ENCODE data around the gene COL19A1.

Gene COL19A1

DNA sequence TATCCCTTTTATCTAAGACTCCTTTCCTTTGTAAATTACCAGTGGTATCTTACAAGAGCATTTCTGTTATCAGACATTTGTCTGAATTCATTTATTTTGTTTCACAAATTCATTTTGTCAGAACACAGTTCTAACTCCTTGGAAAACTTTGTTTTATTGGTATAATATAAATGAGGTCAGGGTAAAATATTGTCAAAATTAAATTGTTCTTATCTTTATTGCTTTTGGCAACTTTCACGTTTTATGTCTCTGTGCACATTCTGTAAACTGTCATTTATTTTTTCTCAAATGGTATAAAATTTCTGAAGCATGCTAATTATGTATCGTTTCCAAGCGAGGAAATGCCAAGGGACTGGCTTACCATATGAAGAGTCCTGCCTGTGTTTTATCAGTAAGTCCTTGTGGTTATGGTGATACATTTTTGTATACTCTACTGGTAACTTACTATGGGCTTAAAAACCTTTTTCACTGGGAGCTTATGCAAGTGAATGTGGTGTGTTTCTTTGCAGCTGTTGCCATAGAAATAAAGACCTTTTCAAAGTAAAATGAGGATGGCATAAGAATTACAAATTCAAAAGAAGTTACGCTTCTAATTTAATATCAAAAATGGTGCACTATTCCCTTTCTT, 214.2 kb downstream of the COL19A1 start:
- TF ChIP-seq Cebpa-rat (IDR thresholded peaks at IDR 0.05): no peak
- Histone ChIP-seq H3K27ac (no peak overlapping the region), H3K4me3 (no peak overlapping the region), H3K36me3 (no peaks in the 10 kb centered on the region), H3K4me2 (no peak overlapping the region), H3K9ac (no peak overlapping the region), H4K20me1 (no peaks in the 10 kb centered on the region), H3K4me1 (no peaks in the 10 kb centered on the region), H3K27me3 (no peaks in the 10 kb centered on the region), H3K9me3 (no peaks in the 10 kb centered on the region)

DNA sequence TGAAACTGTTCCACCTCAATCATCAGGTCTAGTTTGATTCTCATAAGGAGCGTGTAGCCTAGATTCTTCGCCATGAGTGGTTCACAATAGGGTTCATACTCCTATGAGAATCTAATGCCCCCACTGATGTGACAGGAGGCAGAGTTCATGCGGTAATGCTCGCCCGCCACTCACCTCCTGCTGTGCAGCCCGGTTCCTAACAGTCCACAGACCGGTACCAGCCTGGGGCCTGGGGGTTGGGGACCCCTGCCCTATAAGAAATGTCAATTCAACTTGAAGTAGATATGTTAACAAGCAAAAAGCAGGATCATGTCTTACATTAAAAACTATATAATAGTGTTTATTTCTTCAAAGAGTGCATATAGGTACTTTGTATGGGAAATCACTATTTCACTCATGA, 216.5 kb downstream of the COL19A1 start:
- no peak overlapping the region for H3K27ac ChIP-seq
- H3K4me3 ChIP-seq: no peak overlapping the region
- no peaks in the 10 kb centered on the region for H3K27me3 ChIP-seq
- H3K4me1 ChIP-seq: no peaks in the 10 kb centered on the region
- no peak overlapping the region for H3K9ac ChIP-seq
- H3K36me3 ChIP-seq: no peaks in the 10 kb centered on the region
- no peaks in the 10 kb centered on the region for H4K20me1 ChIP-seq
- no peaks in the 10 kb centered on the region for H3K9me3 ChIP-seq
- no peak overlapping the region for H3K4me2 ChIP-seq
- no peak for TF ChIP-seq Cebpa-rat (IDR thresholded peaks at IDR 0.05)

DNA sequence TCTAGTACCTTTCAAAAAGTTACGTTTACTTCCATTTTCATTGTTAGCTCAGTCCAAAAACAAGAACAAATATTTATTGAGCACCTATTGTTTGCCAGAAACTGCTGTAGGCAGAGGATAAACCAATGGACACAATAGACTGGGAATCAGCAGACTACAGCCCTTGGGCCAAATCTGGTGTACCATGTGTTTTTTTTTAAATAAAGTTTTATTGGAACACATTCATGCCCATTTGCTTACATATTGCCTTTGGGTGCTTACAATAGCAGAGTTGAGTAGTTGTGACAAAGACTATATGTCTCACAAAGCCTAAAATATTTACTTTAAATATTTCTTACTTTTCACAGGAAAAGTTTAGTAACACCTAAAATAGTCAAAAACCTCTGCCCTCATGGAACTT, 220.4 kb downstream of the COL19A1 start:
- no peak for TF ChIP-seq Cebpa-rat (IDR thresholded peaks at IDR 0.05)
- H3K27ac ChIP-seq: no peak overlapping the region
- no peaks in the 10 kb centered on the region for H3K36me3 ChIP-seq
- no peak overlapping the region for H3K4me2 ChIP-seq
- H4K20me1 ChIP-seq: no peaks in the 10 kb centered on the region
- no peak overlapping the region for H3K4me3 ChIP-seq
- no peaks in the 10 kb centered on the region for H3K4me1 ChIP-seq
- H3K9ac ChIP-seq: no peak overlapping the region
- no peaks in the 10 kb centered on the region for H3K27me3 ChIP-seq
- H3K9me3 ChIP-seq: no peaks in the 10 kb centered on the region

DNA sequence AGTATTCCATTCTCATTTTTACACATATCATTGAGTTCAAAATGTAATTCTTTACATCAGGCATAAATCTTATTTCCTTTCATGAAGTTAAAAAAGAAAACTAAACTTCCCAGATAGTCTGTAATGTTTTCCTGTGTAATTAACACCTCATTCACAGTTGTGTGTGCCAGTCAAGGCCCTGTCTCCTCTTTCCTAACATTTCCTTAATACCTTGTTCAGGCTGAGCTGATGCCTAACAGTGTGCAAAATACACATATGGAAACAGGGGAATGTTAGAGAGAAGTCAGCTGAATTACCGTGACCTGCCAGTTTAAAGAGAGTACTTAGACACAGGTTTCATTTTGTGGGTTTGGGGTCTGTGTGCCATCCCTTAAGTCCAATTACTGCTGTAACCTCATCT, 227.8 kb downstream of the COL19A1 start:
- Histone ChIP-seq H3K27ac (no peak overlapping the region), H3K4me1 (no peaks in the 10 kb centered on the region), H3K27me3 (no peaks in the 10 kb centered on the region), H4K20me1 (no peaks in the 10 kb centered on the region), H3K9ac (no peak overlapping the region), H3K4me3 (no peak overlapping the region), H3K36me3 (no peaks in the 10 kb centered on the region), H3K9me3 (no peaks in the 10 kb centered on the region), H3K4me2 (no peak overlapping the region)
- TF ChIP-seq Cebpa-rat (IDR thresholded peaks at IDR 0.05): no peak

DNA sequence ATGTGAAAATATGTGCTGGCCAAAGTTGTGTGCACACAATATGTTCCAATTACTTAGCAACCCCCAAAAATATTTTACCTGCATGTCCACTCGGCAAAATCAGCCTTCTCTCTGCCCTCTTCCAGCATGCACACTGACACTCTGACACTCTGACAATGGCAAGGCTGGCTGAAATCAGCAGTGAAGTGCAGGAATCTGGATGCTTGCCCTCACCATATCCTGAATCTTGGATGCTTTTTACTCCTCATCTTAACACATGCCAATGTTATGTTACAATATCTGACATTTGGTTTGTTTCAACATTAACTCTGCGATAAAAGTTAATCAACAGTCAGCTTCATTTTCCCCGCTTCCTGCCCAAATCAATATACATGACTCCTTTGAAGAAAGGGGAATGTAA, 233.4 kb downstream of the COL19A1 start:
- no peaks in the 10 kb centered on the region for H3K36me3 ChIP-seq
- no peaks in the 10 kb centered on the region for H4K20me1 ChIP-seq
- H3K4me1 ChIP-seq: no peaks in the 10 kb centered on the region
- no peak overlapping the region for H3K4me3 ChIP-seq
- no peak overlapping the region for H3K9ac ChIP-seq
- H3K4me2 ChIP-seq: no peak overlapping the region
- no peaks in the 10 kb centered on the region for H3K27me3 ChIP-seq
- no peak for TF ChIP-seq Cebpa-rat (IDR thresholded peaks at IDR 0.05)
- no peak overlapping the region for H3K27ac ChIP-seq
- H3K9me3 ChIP-seq: no peaks in the 10 kb centered on the region

DNA sequence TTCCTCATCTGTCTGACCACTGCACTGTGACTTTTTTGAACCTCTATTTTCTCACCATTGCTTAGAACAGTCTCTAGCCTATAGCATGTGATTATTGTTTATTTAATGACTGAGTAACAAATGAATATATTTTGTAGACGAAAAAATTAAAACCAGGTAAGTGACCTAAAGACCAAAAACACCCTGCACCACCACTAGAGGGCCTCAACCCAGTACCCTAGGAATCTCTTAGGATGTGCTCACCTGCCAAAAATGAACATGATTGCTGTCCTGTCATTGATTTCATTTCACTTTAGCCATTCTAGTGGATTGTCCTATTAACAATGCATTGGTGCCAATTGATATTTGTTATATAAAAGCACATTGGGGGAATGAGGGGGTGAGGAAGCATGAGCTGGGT, 237.4 kb downstream of the COL19A1 start:
- no peaks in the 10 kb centered on the region for H3K27me3 ChIP-seq
- H3K36me3 ChIP-seq: no peaks in the 10 kb centered on the region
- H3K9ac ChIP-seq: no peak overlapping the region
- TF ChIP-seq Cebpa-rat (IDR thresholded peaks at IDR 0.05): no peak
- no peak overlapping the region for H3K4me2 ChIP-seq
- no peaks in the 10 kb centered on the region for H3K4me1 ChIP-seq
- no peak overlapping the region for H3K27ac ChIP-seq
- H3K9me3 ChIP-seq: no peaks in the 10 kb centered on the region
- no peak overlapping the region for H3K4me3 ChIP-seq
- H4K20me1 ChIP-seq: no peaks in the 10 kb centered on the region

DNA sequence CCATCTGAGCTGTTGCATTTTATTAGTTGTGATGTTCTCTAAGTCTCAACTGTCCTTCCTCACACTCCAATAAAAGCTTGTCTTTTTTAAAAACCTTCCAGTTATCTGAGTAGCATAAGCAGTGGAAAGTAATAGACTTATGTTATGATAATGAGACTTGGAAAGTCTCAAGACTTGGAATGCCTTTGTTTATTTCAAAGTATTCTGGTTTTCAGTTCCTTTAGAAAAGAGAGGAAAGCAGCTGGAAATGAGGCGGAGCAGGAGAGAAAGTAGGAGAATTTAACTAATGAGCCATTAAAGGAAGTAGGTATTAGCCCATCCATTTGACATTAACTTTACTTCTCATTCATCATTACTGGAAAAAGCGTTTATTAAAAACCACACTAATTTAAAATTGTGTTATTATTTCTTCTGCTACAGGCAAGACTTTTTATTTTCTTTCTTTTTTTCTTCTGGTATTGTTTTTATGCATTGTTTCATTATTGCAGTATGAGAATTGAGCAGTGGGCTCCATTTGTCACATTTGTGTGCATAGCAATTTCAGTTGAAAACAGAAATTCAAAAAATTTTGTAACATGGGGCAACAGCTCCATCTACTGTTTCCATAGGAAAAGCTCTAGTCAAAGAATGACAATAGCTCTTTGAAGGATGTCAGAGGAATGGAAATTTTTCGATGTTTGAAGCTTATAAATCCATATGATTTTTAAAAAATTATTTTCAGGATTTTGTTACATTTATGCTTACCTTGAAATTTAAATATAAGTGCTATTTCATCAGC, 241.7 kb downstream of the COL19A1 start:
- H3K4me3 ChIP-seq: no peak overlapping the region
- TF ChIP-seq Cebpa-rat (IDR thresholded peaks at IDR 0.05): no peak
- H3K4me1 ChIP-seq: no peaks in the 10 kb centered on the region
- H3K9me3 ChIP-seq: no peaks in the 10 kb centered on the region
- no peak overlapping the region for H3K9ac ChIP-seq
- H4K20me1 ChIP-seq: no peaks in the 10 kb centered on the region
- no peak overlapping the region for H3K4me2 ChIP-seq
- no peaks in the 10 kb centered on the region for H3K27me3 ChIP-seq
- no peaks in the 10 kb centered on the region for H3K36me3 ChIP-seq
- H3K27ac ChIP-seq: no peak overlapping the region

DNA sequence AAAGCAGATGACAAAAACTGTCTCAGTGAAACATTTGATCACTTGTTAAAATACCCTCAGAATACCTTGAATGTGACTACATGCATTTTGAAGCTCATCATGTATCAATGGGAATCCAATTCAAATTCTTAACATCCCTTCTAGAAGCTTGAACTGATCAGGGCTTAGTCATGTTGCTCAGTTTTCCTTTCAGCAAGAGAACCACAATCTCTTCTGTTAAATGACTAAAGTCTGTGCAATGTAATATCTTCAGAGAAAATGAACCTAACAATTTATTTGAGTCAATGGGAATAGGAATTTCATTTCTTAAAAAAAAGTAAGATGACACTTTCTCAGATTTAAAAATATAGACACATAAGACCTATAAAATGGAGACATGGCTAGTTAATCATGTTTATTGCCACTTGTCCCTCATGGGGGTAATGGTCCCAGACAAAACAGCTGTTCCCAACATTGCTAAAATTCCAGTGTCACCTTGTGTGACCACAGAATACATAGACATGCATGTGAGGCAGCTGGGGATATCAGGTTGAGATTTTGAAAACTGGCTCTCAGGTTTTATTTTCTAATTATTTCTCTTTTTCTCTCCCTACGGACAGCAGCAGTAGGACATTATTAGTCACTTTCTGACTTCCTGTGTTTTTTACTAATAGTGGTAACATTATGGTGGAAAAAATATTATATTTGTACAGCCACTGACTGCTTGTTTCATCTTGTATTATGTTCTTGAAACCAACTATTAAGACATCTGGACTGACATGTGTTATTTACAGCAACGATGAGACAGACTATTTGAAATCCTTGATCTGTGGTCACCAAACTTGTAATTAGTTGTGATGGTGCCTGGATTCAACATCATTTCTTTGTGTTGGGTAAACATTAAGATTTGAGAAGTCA, 244.0 kb downstream of the COL19A1 start:
- TF ChIP-seq Cebpa-rat (IDR thresholded peaks at IDR 0.05): no peak
- Histone ChIP-seq H3K9ac (no peak overlapping the region), H3K27ac (no peak overlapping the region), H3K4me1 (no peaks in the 10 kb centered on the region), H3K4me3 (no peak overlapping the region), H3K27me3 (no peaks in the 10 kb centered on the region), H4K20me1 (no peaks in the 10 kb centered on the region), H3K4me2 (no peak overlapping the region), H3K36me3 (no peaks in the 10 kb centered on the region), H3K9me3 (no peaks in the 10 kb centered on the region)

DNA sequence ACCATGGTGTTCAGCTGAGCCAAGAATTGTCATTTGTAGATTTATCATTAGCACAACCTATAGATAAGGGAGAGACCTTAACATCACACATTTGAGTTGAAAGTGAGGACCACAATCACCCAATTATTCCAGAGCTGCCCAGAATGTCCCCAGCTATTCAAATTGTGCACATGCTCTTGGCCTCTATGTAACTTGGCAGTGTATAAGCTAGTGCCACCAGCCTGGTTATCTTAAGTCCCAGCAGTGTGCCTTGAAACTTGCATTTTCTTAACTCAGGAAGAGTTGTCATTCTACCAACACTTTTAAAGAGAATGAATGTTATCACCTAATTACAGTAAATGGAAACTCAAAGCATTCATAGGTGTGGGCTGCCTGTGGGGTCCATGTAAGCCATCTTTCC, 245.4 kb downstream of the COL19A1 start:
- Histone ChIP-seq H4K20me1 (no peaks in the 10 kb centered on the region), H3K27ac (no peak overlapping the region), H3K9me3 (no peaks in the 10 kb centered on the region), H3K36me3 (no peaks in the 10 kb centered on the region), H3K4me3 (no peak overlapping the region), H3K27me3 (no peaks in the 10 kb centered on the region), H3K4me1 (no peaks in the 10 kb centered on the region), H3K9ac (no peak overlapping the region), H3K4me2 (no peak overlapping the region)
- no peak for TF ChIP-seq Cebpa-rat (IDR thresholded peaks at IDR 0.05)

DNA sequence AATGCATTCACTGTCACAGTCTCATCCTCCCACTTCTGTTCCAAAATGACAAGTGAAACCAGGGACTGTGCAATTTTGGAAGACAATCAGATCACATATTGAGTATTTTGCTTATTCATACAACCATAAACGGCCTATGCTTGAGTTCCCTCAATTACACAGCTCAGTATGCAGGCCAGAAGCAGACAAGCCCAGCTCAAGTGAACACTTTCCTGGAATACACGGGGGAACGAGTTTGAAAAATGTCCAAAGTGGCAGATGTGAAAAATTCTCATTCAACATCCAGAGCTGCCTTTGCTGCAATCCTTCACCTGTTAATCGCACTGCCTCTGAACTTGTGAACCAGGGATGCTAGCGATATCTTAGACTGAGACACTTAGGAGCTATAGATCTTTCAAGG, 246.4 kb downstream of the COL19A1 start:
- no peak for TF ChIP-seq Cebpa-rat (IDR thresholded peaks at IDR 0.05)
- no peaks in the 10 kb centered on the region for H3K27me3 ChIP-seq
- H3K4me3 ChIP-seq: no peak overlapping the region
- H3K27ac ChIP-seq: no peak overlapping the region
- H3K36me3 ChIP-seq: no peaks in the 10 kb centered on the region
- no peaks in the 10 kb centered on the region for H3K4me1 ChIP-seq
- H3K9ac ChIP-seq: no peak overlapping the region
- H3K4me2 ChIP-seq: no peak overlapping the region
- H3K9me3 ChIP-seq: no peaks in the 10 kb centered on the region
- no peaks in the 10 kb centered on the region for H4K20me1 ChIP-seq

Measured in BLaER1 (cell line).